Ovary (tissue), 3 donors: ENCODE data around the gene BARD1.

Source experiments
- CTCF ChIP-seq, 3 donors: fragments of 450-650 bp in 2 of 3; fragments of 200-600 bp in 1 of 3; IDR thresholded peaks; one replicate each; pipeline versions ENCODE4 v1.5.1 to v1.8.0; 2016 to 2022; ENCODE audit warnings: antibody characterized with exemption in 3 of 3, mild to moderate bottlenecking in 1 of 3
- POLR2A ChIP-seq: fragments of 450-650 bp; IDR thresholded peaks from one replicate; pipeline ENCODE4 v1.6.1; 2017; ENCODE audit warnings: antibody characterized with exemption, mild to moderate bottlenecking, moderate library complexity
- donor health status: DM: no; HTN: no; CAD: no.

- TF ChIP-seq POLR2A, result no peak
- TF ChIP-seq CTCF (IDR thresholded peaks at IDR 0.05), result no peak
Measured at GRCh38 chr2:214699236-214699635, 110.2 kb downstream of the BARD1 start.
